Endothelial cell of umbilical vein (primary cell): ENCODE results near the gene PLBD2. TPM values are rescaled to one million over a fixed set of nuclear protein-coding genes. Genes with fewer than 3 reads are reported as not detected.

ENCODE experiments used
- BruUV-seq: library from RNA; stranded (reverse); fragments of 400-500 nt; replicated peaks from 2 replicates; lab custom pipeline; 2021; lab: Mats Ljungman, UMichigan
- CTCF ChIA-PET: fragments of 300-600, 350-600 bp; sonication (Branson Sonifier 250); formaldehyde crosslinking; loops from one replicate; lab custom pipeline; 2021; ENCODE audit warnings: antibody characterized with exemption, inconsistent platforms; lab: Charles Lee
- POLR2A ChIA-PET: fragments of 300-600, 350-600 bp; sonication (Branson Sonifier 250); formaldehyde crosslinking; loops from one replicate; lab custom pipeline; 2021; ENCODE audit warnings: antibody characterized with exemption, inconsistent platforms; lab: Charles Lee
- DNase-seq: peaks from one replicate; pipeline ENCODE4 v3.0.0-alpha.2; 2011; ENCODE audit warnings: low read depth, low spot score
- FAIRE-seq: peaks from 2 replicates; lab custom pipeline; 2011; peaks lifted over from hg19 to GRCh38; lab: Jason Lieb, UNC
- H2AFZ ChIP-seq: 2 replicates; pipeline ENCODE4 v1.6.0; 2012; ENCODE audit warnings: low read depth, low read length, control low read depth, inconsistent platforms
- H3K27ac ChIP-seq: 2 replicates; pipeline ENCODE4 v1.5.1; 2011; ENCODE audit warnings: low read depth, mild to moderate bottlenecking, control low read depth, low read length, moderate library complexity; ENCODE audit not compliant: insufficient read depth
- H3K27me3 ChIP-seq, 2 experiments: 2 replicates each; pipeline versions ENCODE4 v1.6.0 to v1.6.1; 2011; ENCODE audit warnings: low read length in 2 of 2, mixed read lengths in 1 of 2; ENCODE audit not compliant: control insufficient read depth in 2 of 2, insufficient read depth in 2 of 2
- H3K36me3 ChIP-seq, 2 experiments: 2 replicates in 1 of 2; 3 replicates in 1 of 2; pipeline ENCODE4 v1.5.1; 2011; ENCODE audit warnings: low read length in 2 of 2, mild to moderate bottlenecking in 1 of 2, moderate library complexity in 1 of 2; ENCODE audit not compliant: control insufficient read depth in 2 of 2, insufficient read depth in 2 of 2; ENCODE audit errors: extremely low read depth in 1 of 2
- H3K4me1 ChIP-seq: 3 replicates; pipeline ENCODE4 v1.5.1; 2011; ENCODE audit warnings: mild to moderate bottlenecking, low read length; ENCODE audit not compliant: control insufficient read depth, insufficient read depth; ENCODE audit errors: extremely low read depth
- H3K4me2 ChIP-seq: 2 replicates; pipeline ENCODE4 v1.6.1; 2011; ENCODE audit warnings: low read length, control low read depth, mixed read lengths; ENCODE audit not compliant: insufficient read depth
- H3K4me3 ChIP-seq, 3 experiments: fragments of 200-600 bp in 1 of 3; sonication (generic), shearing (Covaris generic) in 1 of 3; replicated peaks in 1 of 3; 2 replicates each; pipeline ENCODE4 v1.5.1; 2011 to 2016; ENCODE audit warnings: control low read depth in 3 of 3, low read length in 3 of 3, mild to moderate bottlenecking in 2 of 3, inconsistent platforms in 1 of 3, low read depth in 1 of 3, moderate library complexity in 1 of 3; ENCODE audit not compliant: insufficient read depth in 1 of 3
- H3K79me2 ChIP-seq: 2 replicates; pipeline ENCODE4 v1.6.0; 2012; ENCODE audit warnings: low read length, inconsistent platforms; ENCODE audit not compliant: control insufficient read depth, insufficient read depth
- H3K9ac ChIP-seq: replicated peaks from 2 replicates; pipeline ENCODE3; 2011; ENCODE audit warnings: low read length, control low read depth; ENCODE audit not compliant: insufficient read depth; ENCODE audit errors: extremely low read depth
- H3K9me1 ChIP-seq: replicated peaks from 3 replicates; pipeline ENCODE4 v1.6.0; 2011; ENCODE audit warnings: mild to moderate bottlenecking, low read length; ENCODE audit not compliant: control insufficient read depth, insufficient read depth; ENCODE audit errors: extremely low read depth
- H3K9me3 ChIP-seq: replicated peaks from 2 replicates; pipeline ENCODE4 v1.5.1; 2012; ENCODE audit warnings: low read length, inconsistent platforms; ENCODE audit not compliant: control insufficient read depth, insufficient read depth
- H4K20me1 ChIP-seq: replicated peaks from 2 replicates; pipeline ENCODE3; 2011; ENCODE audit warnings: mild to moderate bottlenecking, low read length; ENCODE audit not compliant: control insufficient read depth, insufficient read depth; ENCODE audit errors: extremely low read depth
- EZH2 ChIP-seq: IDR thresholded peaks from 2 replicates; pipeline ENCODE4 v1.6.1; 2012; ENCODE audit warnings: borderline replicate concordance, low read depth, mild to moderate bottlenecking, moderate library complexity, low read length, inconsistent platforms; ENCODE audit not compliant: severe bottlenecking
- FOS ChIP-seq: IDR thresholded peaks from 2 replicates; pipeline ENCODE4 v1.6.1; 2011; ENCODE audit warnings: mild to moderate bottlenecking, low read length, moderate library complexity, borderline replicate concordance; ENCODE audit not compliant: insufficient read depth
- GATA2 ChIP-seq: IDR thresholded peaks from 2 replicates; pipeline ENCODE4 v1.7.0; 2011; ENCODE audit warnings: low read depth, mild to moderate bottlenecking, moderate library complexity, mixed read lengths, low read length; ENCODE audit not compliant: insufficient read length, insufficient read depth
- JUN ChIP-seq: IDR thresholded peaks from 2 replicates; pipeline ENCODE4 v1.6.1; 2011; ENCODE audit warnings: borderline replicate concordance, low read depth; ENCODE audit not compliant: insufficient read length, insufficient read depth
- MYC ChIP-seq: IDR thresholded peaks from one replicate; pipeline ENCODE4 v1.6.1; 2011; ENCODE audit warnings: mild to moderate bottlenecking, low read depth, low read length
- POLR2A ChIP-seq: IDR thresholded peaks from 2 replicates; pipeline ENCODE4 v1.6.1; 2012; ENCODE audit warnings: low read depth, mild to moderate bottlenecking, control low read depth, low read length
- POLR2AphosphoS5 ChIP-seq: IDR thresholded peaks from 2 replicates; pipeline ENCODE4 v1.6.1; 2012; ENCODE audit warnings: low read depth, mild to moderate bottlenecking, control low read depth, low read length, moderate library complexity; ENCODE audit not compliant: insufficient read depth
- dilution Hi-C: fragments of 300-500 bp; cut with MboI; formaldehyde crosslinking; loops from one replicate; pipeline ENCODE4 v1.15.0; 2019; ENCODE audit warnings: low sequenced_read_pairs; ENCODE audit not compliant: extremely low pct_ligation_motif_present
- intact Hi-C: fragments of 100-400 bp; cut with micrococcal nuclease; formaldehyde crosslinking; loops from one replicate; pipeline ENCODE4 v1.10.0; 2022
- polyA plus RNA-seq, 4 experiments: library from polyadenylated mRNA; depleted of rRNA in 3 of 4; stranded (reverse) in 3 of 4; unstranded in 1 of 4; fragments of >200 nt; gene quantifications; 2 replicates each; pipeline versions ENCODE4 v1.2.1 to v1.2.3, GENCODE V29; 2011 to 2012; ENCODE audit warnings: missing spikeins in 1 of 4
- total RNA-seq: library from RNA; stranded (reverse); gene quantifications from 2 replicates; pipeline ENCODE4 v1.2.3, GENCODE V29; 2021
- TF ChIP-seq, protein P1 (sequence below), 2 donors: IDR thresholded peaks; 1 replicate in 1 of 2; 2 replicates in 1 of 2; pipeline ENCODE4 v1.5.1; 2011; ENCODE audit warnings: low read length in 2 of 2, mild to moderate bottlenecking in 2 of 2, moderate library complexity in 2 of 2, control low read depth in 1 of 2, inconsistent platforms in 1 of 2, low read depth in 1 of 2; ENCODE audit not compliant: insufficient read depth in 1 of 2; ENCODE audit errors: extremely low read depth in 1 of 2
- TF ChIP-seq, protein P2 (sequence below): IDR thresholded peaks from 2 replicates; pipeline ENCODE4 v1.6.1; 2011; ENCODE audit not compliant: insufficient read depth, insufficient read length

The PLBD2 gene
- total and polyA plus RNA-seq, 2 donors (not counting 3 experiments of a cell fraction or from before 2014, with no cell fraction given), result 24.4 to 46.8 TPM

DNA sequence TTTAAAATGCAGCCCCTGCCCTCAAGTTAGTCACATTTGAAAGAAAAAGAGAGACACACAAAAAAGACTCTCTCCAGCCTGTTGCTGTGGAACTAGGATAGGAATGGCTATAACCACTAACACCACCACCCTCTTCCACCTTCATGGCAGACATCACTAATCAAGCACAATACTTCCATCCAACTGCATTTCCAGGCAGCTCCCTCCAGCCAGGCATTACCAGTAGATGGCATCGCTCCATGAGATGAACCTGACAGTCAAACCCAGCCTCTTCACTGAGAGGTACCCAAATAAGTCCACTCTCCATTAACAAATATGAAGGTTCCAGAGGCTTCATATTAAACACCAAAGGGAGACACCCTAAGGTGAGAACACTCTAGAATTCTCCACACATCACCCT lies 47.9 kb upstream of the PLBD2 start:
- Histone ChIP-seq H3K4me1 (no peaks in the 10 kb centered on the region), H2AFZ (no peak overlapping the region), H4K20me1 (no peaks in the 10 kb centered on the region), H3K4me3 (no peak overlapping the region), H3K79me2 (no peaks in the 10 kb centered on the region), H3K27ac (no peak overlapping the region), H3K27me3 (no peaks in the 10 kb centered on the region), H3K9me1 (no peaks in the 10 kb centered on the region), H3K36me3 (peaks cover 0 to 16% of the 10 kb centered on the region in 2 experiments), H3K4me2 (no peak overlapping the region), H3K9me3 (no peaks in the 10 kb centered on the region), H3K9ac (no peak overlapping the region)
- POLR2A ChIA-PET, result no interaction called here
- CTCF ChIA-PET, result interaction anchor here (0.9 to 2.5 kb wide), 6 partner anchors 12 to 151 kb away, joined by 3 to 32 read pairs (median 4); partner anchors contain the start of gene SLC8B1
- intact Hi-C loops (no loop called here), dilution Hi-C loops (no loop called here)
- no TSS peak for BruUV-seq
- DNase-seq (no peak), FAIRE-seq (no peak)
- TF ChIP-seq, protein P1, sequence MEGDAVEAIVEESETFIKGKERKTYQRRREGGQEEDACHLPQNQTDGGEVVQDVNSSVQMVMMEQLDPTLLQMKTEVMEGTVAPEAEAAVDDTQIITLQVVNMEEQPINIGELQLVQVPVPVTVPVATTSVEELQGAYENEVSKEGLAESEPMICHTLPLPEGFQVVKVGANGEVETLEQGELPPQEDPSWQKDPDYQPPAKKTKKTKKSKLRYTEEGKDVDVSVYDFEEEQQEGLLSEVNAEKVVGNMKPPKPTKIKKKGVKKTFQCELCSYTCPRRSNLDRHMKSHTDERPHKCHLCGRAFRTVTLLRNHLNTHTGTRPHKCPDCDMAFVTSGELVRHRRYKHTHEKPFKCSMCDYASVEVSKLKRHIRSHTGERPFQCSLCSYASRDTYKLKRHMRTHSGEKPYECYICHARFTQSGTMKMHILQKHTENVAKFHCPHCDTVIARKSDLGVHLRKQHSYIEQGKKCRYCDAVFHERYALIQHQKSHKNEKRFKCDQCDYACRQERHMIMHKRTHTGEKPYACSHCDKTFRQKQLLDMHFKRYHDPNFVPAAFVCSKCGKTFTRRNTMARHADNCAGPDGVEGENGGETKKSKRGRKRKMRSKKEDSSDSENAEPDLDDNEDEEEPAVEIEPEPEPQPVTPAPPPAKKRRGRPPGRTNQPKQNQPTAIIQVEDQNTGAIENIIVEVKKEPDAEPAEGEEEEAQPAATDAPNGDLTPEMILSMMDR (IDR thresholded peaks at IDR 0.05; ENCODE audit: extremely low read depth in 1 of 2, insufficient read depth in 1 of 2, low read depth in 1 of 2, low read length in 2 of 2), result no peak
- TF ChIP-seq JUN (no peak), POLR2A (no peak), GATA2 (no peak), FOS (no peak), EZH2 (no peak), POLR2AphosphoS5 (no peak), MYC (no peak)
- TF ChIP-seq, protein P2, sequence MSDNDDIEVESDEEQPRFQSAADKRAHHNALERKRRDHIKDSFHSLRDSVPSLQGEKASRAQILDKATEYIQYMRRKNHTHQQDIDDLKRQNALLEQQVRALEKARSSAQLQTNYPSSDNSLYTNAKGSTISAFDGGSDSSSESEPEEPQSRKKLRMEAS, result no peak
